Occipital lobe (tissue), 2 donors: ENCODE measurements around the gene HOXB2. TPM values are rescaled to one million over a fixed set of nuclear protein-coding genes. Genes with fewer than 3 reads are reported as not detected.
"Not testable (repeated sequence)": the region's sequence is repeated elsewhere in the genome, so short reads cannot be mapped to it uniquely, and the experiment has no call there.

Experiments used
- DNase-seq: peaks from one replicate; lab custom pipeline; 2025; lab: John Stamatoyannopoulos, UW
- total RNA-seq: library from RNA; depleted of rRNA; stranded (reverse); fragments of >200 nt; gene quantifications from one replicate; pipeline ENCODE4 v1.2.3, GENCODE V29; 2014

Gene HOXB2
- total RNA-seq, 1 donor from 2014 or later: 0.16 TPM

GRCh38 chr17:48541577-48542113 lies 3.3 kb downstream of the HOXB2 start:
- no peak for DNase-seq

- no peak for DNase-seq
Observed at GRCh38 chr17:48541036-48541576, 3.8 kb downstream of the HOXB2 start.

- no peak for DNase-seq
Observed at GRCh38 chr17:48540213-48540612, 4.7 kb downstream of the HOXB2 start.

- no peak for DNase-seq
Observed at GRCh38 chr17:48539177-48539576, 5.7 kb downstream of the HOXB2 start.

GRCh38 chr17:48537316-48537715 lies 7.6 kb downstream of the HOXB2 start:
- DNase-seq: no peak

GRCh38 chr17:48535793-48536559 lies 8.9 kb downstream of the HOXB2 start:
- DNase-seq: not testable (repeated sequence)

- DNase-seq: no peak
Observed at GRCh38 chr17:48532261-48532660, 12.6 kb downstream of the HOXB2 start.

- no peak for DNase-seq
Observed at GRCh38 chr17:48530887-48531272, 14.0 kb downstream of the HOXB2 start, which contains the start of gene HOXB1. HOXB1 (minus strand) TSS chr17:48531011; CDS start chr17:48530904, 107 bp downstream.

- DNase-seq: no peak
Observed at GRCh38 chr17:48530208-48530886, 14.6 kb downstream of the HOXB2 start.

GRCh38 chr17:48529683-48530009 lies 15.3 kb downstream of the HOXB2 start:
- DNase-seq: no peak

GRCh38 chr17:48528936-48529682 lies 15.8 kb downstream of the HOXB2 start:
- DNase-seq: no peak

- DNase-seq: no peak
Observed at GRCh38 chr17:48528153-48528935, 16.6 kb downstream of the HOXB2 start.

GRCh38 chr17:48527547-48527932 lies 17.4 kb downstream of the HOXB2 start:
- no peak for DNase-seq

- DNase-seq: no peak
Observed at GRCh38 chr17:48526608-48527546, 18.0 kb downstream of the HOXB2 start.

- DNase-seq: no peak
Observed at GRCh38 chr17:48523010-48523409, 21.9 kb downstream of the HOXB2 start.

- no peak for DNase-seq
Observed at GRCh38 chr17:48522031-48522653, 22.8 kb downstream of the HOXB2 start.

- no peak for DNase-seq
Observed at GRCh38 chr17:48520631-48521079, 24.3 kb downstream of the HOXB2 start.

- DNase-seq: no peak
Observed at GRCh38 chr17:48519427-48519826, 25.5 kb downstream of the HOXB2 start.

- DNase-seq: no peak
Observed at GRCh38 chr17:48517478-48517877, 27.4 kb downstream of the HOXB2 start.
